ENCODE data around the gene SREBF1. TPM values are rescaled to one million over a fixed set of nuclear protein-coding genes. Genes with fewer than 3 reads are reported as not detected.

Gene SREBF1
- total RNA-seq (100 to 1,000 TPM in 1 of 2 donors, 10 to 100 TPM in 1; 23.6 to 103 TPM), polyA plus RNA-seq (10 to 100 TPM; 24.0 to 24.7 TPM)
- long read RNA-seq, donor 1, partial matches to known transcripts: 18 of 39 reads
- long read RNA-seq, donor 1, other reads (novel, unspliced or antisense): 18 of 39 reads
- long read RNA-seq, donor 2, full-length matches to known transcripts: 13 of 90 reads
- long read RNA-seq, donor 2, partial matches to known transcripts: 52 of 90 reads
- long read RNA-seq, donor 2, other reads (novel, unspliced or antisense): 25 of 90 reads

GRCh38 chr17:17836818-17837379, at the start of gene SREBF1:
TSS of gene SREBF1 (minus strand) at chr17:17836986. CDS start at chr17:17836817, 169 bp downstream.
- peak; percentile 40 for ATAC-seq (ENCODE audit: low FRiP score)
- 16 to 25% methylated on average over 33 to 52 of the region's 52 CpGs for WGBS, 2 donors
- Histone ChIP-seq H3K36me3 (ENCODE audit: control insufficient read depth in 1 of 2, insufficient read depth in 2 of 2, low read length in 1 of 2) (no peaks in the 10 kb centered on the region), H3K4me3 (ENCODE audit: low read length in 2 of 2) (peak within 1 kb of the TSS; percentile 40 to 73), H3K27me3 (ENCODE audit: control insufficient read depth in 1 of 2, insufficient read depth in 2 of 2, low read length in 1 of 2) (no peaks in the 10 kb centered on the region), H3K4me1 (ENCODE audit: control insufficient read depth in 1 of 2, insufficient read depth in 2 of 2, low read length in 2 of 2) (no peaks in the 10 kb centered on the region), H3K27ac (ENCODE audit: low read depth in 1 of 2, low read length in 2 of 2) (peak within 1 kb of the TSS in 1 of 2 donors; percentile 92), H3K9me3 (ENCODE audit: control insufficient read depth, low read length) (no peaks in the 10 kb centered on the region)
- intact Hi-C loops (cut with DNase I): no loop called here
- peak; percentile 83 to 87 for DNase-seq

GRCh38 chr17:17886226-17886625, 49.4 kb upstream of the SREBF1 start:
- Histone ChIP-seq H3K4me1 (ENCODE audit: control insufficient read depth in 1 of 2, insufficient read depth in 2 of 2, low read length in 2 of 2) (no peaks in the 10 kb centered on the region), H3K27me3 (ENCODE audit: control insufficient read depth in 1 of 2, insufficient read depth in 2 of 2, low read length in 1 of 2) (no peaks in the 10 kb centered on the region), H3K36me3 (ENCODE audit: control insufficient read depth in 1 of 2, insufficient read depth in 2 of 2, low read length in 1 of 2) (peaks cover 0 to 4% of the 10 kb centered on the region in 2 donors), H3K27ac (ENCODE audit: low read depth in 1 of 2, low read length in 2 of 2) (no peak overlapping the region), H3K4me3 (ENCODE audit: low read length in 2 of 2) (no peak overlapping the region), H3K9me3 (ENCODE audit: control insufficient read depth, low read length) (no peaks in the 10 kb centered on the region)
- ATAC-seq (ENCODE audit: low FRiP score) (no peak), DNase-seq (peak in 1 of 2 donors; percentile 30)
- WGBS, 2 donors: 94 to 96% methylated on average over 6 of the region's 6 CpGs
- intact Hi-C loops (cut with DNase I): no loop called here

- 53 to 62% methylated on average over 16 of the region's 16 CpGs for WGBS, 2 donors
- Histone ChIP-seq H3K27ac (ENCODE audit: low read depth in 1 of 2, low read length in 2 of 2) (no peak overlapping the region), H3K9me3 (ENCODE audit: control insufficient read depth, low read length) (no peaks in the 10 kb centered on the region), H3K27me3 (ENCODE audit: control insufficient read depth in 1 of 2, insufficient read depth in 2 of 2, low read length in 1 of 2) (no peaks in the 10 kb centered on the region), H3K4me1 (ENCODE audit: control insufficient read depth in 1 of 2, insufficient read depth in 2 of 2, low read length in 2 of 2) (no peaks in the 10 kb centered on the region), H3K36me3 (ENCODE audit: control insufficient read depth in 1 of 2, insufficient read depth in 2 of 2, low read length in 1 of 2) (peaks cover 0 to 4% of the 10 kb centered on the region in 2 donors), H3K4me3 (ENCODE audit: low read length in 2 of 2) (no peak overlapping the region)
- ATAC-seq (ENCODE audit: low FRiP score): no peak
- intact Hi-C loops (cut with DNase I): loop anchor here in 1 of 2 donors (2.0 kb wide), 1 partner anchor 148 kb away; no protein-coding TSS in a partner anchor
- peak in 1 of 2 donors; percentile 17 for DNase-seq
These were observed 47.9 kb upstream of the SREBF1 start for GRCh38 chr17:17884391-17885357.

- Histone ChIP-seq H3K36me3 (ENCODE audit: control insufficient read depth in 1 of 2, insufficient read depth in 2 of 2, low read length in 1 of 2) (peaks cover 0 to 4% of the 10 kb centered on the region in 2 donors), H3K9me3 (ENCODE audit: control insufficient read depth, low read length) (no peaks in the 10 kb centered on the region), H3K27ac (ENCODE audit: low read depth in 1 of 2, low read length in 2 of 2) (no peak overlapping the region), H3K4me3 (ENCODE audit: low read length in 2 of 2) (no peak overlapping the region), H3K4me1 (ENCODE audit: control insufficient read depth in 1 of 2, insufficient read depth in 2 of 2, low read length in 2 of 2) (no peaks in the 10 kb centered on the region), H3K27me3 (ENCODE audit: control insufficient read depth in 1 of 2, insufficient read depth in 2 of 2, low read length in 1 of 2) (no peaks in the 10 kb centered on the region)
- ATAC-seq (ENCODE audit: low FRiP score) (no peak), DNase-seq (no peak)
- intact Hi-C loops (cut with DNase I): loop anchor here in 1 of 2 donors (2.0 kb wide), 1 partner anchor 149 kb away; no protein-coding TSS in a partner anchor
- WGBS, 2 donors: 94 to 97% methylated on average over 3 of the region's 3 CpGs
These were observed 47.0 kb upstream of the SREBF1 start for GRCh38 chr17:17883801-17884200.

GRCh38 chr17:17882082-17882581, 45.3 kb upstream of the SREBF1 start:
- WGBS, 2 donors: 93 to 94% methylated on average over 8 of the region's 8 CpGs
- no peak overlapping the region for H3K27ac ChIP-seq (ENCODE audit: low read depth in 1 of 2, low read length in 2 of 2)
- H3K27me3 ChIP-seq (ENCODE audit: control insufficient read depth in 1 of 2, insufficient read depth in 2 of 2, low read length in 1 of 2): no peaks in the 10 kb centered on the region
- no peaks in the 10 kb centered on the region for H3K9me3 ChIP-seq (ENCODE audit: control insufficient read depth, low read length)
- DNase-seq (no peak), ATAC-seq (ENCODE audit: low FRiP score) (no peak)
- intact Hi-C loops (cut with DNase I): no loop called here
- peaks cover 0 to 6% of the 10 kb centered on the region in 2 donors for H3K4me1 ChIP-seq (ENCODE audit: control insufficient read depth in 1 of 2, insufficient read depth in 2 of 2, low read length in 2 of 2)
- no peak overlapping the region for H3K4me3 ChIP-seq (ENCODE audit: low read length in 2 of 2)
- peaks cover 0 to 4% of the 10 kb centered on the region in 2 donors for H3K36me3 ChIP-seq (ENCODE audit: control insufficient read depth in 1 of 2, insufficient read depth in 2 of 2, low read length in 1 of 2)

- DNase-seq: no peak
- Histone ChIP-seq H3K27ac (ENCODE audit: low read depth in 1 of 2, low read length in 2 of 2) (no peak overlapping the region), H3K4me1 (ENCODE audit: control insufficient read depth in 1 of 2, insufficient read depth in 2 of 2, low read length in 2 of 2) (peaks cover 3 to 7% of the 10 kb centered on the region in 2 donors), H3K4me3 (ENCODE audit: low read length in 2 of 2) (no peak overlapping the region), H3K36me3 (ENCODE audit: control insufficient read depth in 1 of 2, insufficient read depth in 2 of 2, low read length in 1 of 2) (peaks cover 0 to 4% of the 10 kb centered on the region in 2 donors), H3K27me3 (ENCODE audit: control insufficient read depth in 1 of 2, insufficient read depth in 2 of 2, low read length in 1 of 2) (no peaks in the 10 kb centered on the region), H3K9me3 (ENCODE audit: control insufficient read depth, low read length) (no peaks in the 10 kb centered on the region)
- intact Hi-C loops (cut with DNase I): no loop called here
- no peak for ATAC-seq (ENCODE audit: low FRiP score)
- 93 to 95% methylated on average over 8 of the region's 8 CpGs for WGBS, 2 donors
These were observed 43.9 kb upstream of the SREBF1 start for GRCh38 chr17:17880577-17881196.

- H3K27ac ChIP-seq (ENCODE audit: low read depth in 1 of 2, low read length in 2 of 2): peak overlapping the region; percentile 52 to 78
- H3K36me3 ChIP-seq (ENCODE audit: control insufficient read depth in 1 of 2, insufficient read depth in 2 of 2, low read length in 1 of 2): peaks cover 0 to 2% of the 10 kb centered on the region in 2 donors
- H3K9me3 ChIP-seq (ENCODE audit: control insufficient read depth, low read length): no peaks in the 10 kb centered on the region
- no peaks in the 10 kb centered on the region for H3K27me3 ChIP-seq (ENCODE audit: control insufficient read depth in 1 of 2, insufficient read depth in 2 of 2, low read length in 1 of 2)
- DNase-seq (peak; percentile 89 to 91), ATAC-seq (ENCODE audit: low FRiP score) (peak; percentile 94)
- WGBS, 2 donors: 2 to 5% methylated on average over 14 of the region's 14 CpGs
- H3K4me1 ChIP-seq (ENCODE audit: control insufficient read depth in 1 of 2, insufficient read depth in 2 of 2, low read length in 2 of 2): peaks cover 3 to 7% of the 10 kb centered on the region in 2 donors
- intact Hi-C loops (cut with DNase I): loop anchor here in 1 of 2 donors (1.0 to 5.0 kb wide), 3 partner anchors 37 to 95 kb away; partner anchors contain the start of genes DRC3 and TOM1L2
- no peak overlapping the region for H3K4me3 ChIP-seq (ENCODE audit: low read length in 2 of 2)
These were observed 41.0 kb upstream of the SREBF1 start for GRCh38 chr17:17877529-17878358.

Data from aorta (tissue), 5 donors.